Neural cell (in vitro differentiated cells): ENCODE results near the gene H6PD. TPM values are rescaled to one million over a fixed set of nuclear protein-coding genes. Genes with fewer than 3 reads are reported as not detected.

ENCODE experiments used
- H2AFZ ChIP-seq: fragments of 200-600, 300-800 bp; sonication (generic), shearing (Covaris generic); 2 replicates; pipeline ENCODE4 v1.6.0; 2014; ENCODE audit warnings: low read depth, mild to moderate bottlenecking, antibody characterized with exemption, low read length, moderate library complexity
- H3F3A ChIP-seq: fragments of 200-600 bp; shearing (Covaris generic); 2 replicates; pipeline ENCODE4 v1.6.1; 2016; ENCODE audit warnings: mild to moderate bottlenecking, moderate library complexity, mixed read lengths, antibody characterized with exemption, low read length; ENCODE audit not compliant: insufficient read depth, poor library complexity, severe bottlenecking
- H3K27ac ChIP-seq: fragments of 200-600, 300-800 bp; sonication (generic), shearing (Covaris generic); 2 replicates; pipeline ENCODE4 v1.5.1; 2014; ENCODE audit warnings: mild to moderate bottlenecking, low read length, moderate library complexity
- H3K27me3 ChIP-seq: fragments of 300-800, 200-600 bp; sonication (generic), shearing (Covaris generic); 2 replicates; pipeline ENCODE4 v1.6.0; 2014; ENCODE audit warnings: mild to moderate bottlenecking, low read depth, low read length, moderate library complexity; ENCODE audit not compliant: insufficient read depth
- H3K36me3 ChIP-seq: fragments of 300-800, 200-600 bp; sonication (generic), shearing (Covaris generic); 2 replicates; pipeline ENCODE4 v1.5.1; 2014; ENCODE audit warnings: mild to moderate bottlenecking, antibody characterized with exemption, low read length, moderate library complexity; ENCODE audit not compliant: insufficient read depth
- H3K4me2 ChIP-seq: fragments of 300-800, 200-600 bp; sonication (generic), shearing (Covaris generic); 2 replicates; pipeline ENCODE4 v1.6.0; 2014; ENCODE audit warnings: mild to moderate bottlenecking, low read length
- H3K4me3 ChIP-seq: fragments of 300-800, 200-600 bp; sonication (generic), shearing (Covaris generic); 2 replicates; pipeline ENCODE4 v1.5.1; 2014; ENCODE audit warnings: mild to moderate bottlenecking, low read length, moderate library complexity
- H3K79me2 ChIP-seq: fragments of 200-600 bp; shearing (Covaris generic); replicated peaks from 2 replicates; pipeline ENCODE4 v1.6.0; 2014; ENCODE audit warnings: mild to moderate bottlenecking, low read length, moderate library complexity; ENCODE audit not compliant: insufficient read depth
- H3K9ac ChIP-seq: fragments of 300-800, 200-600 bp; sonication (generic), shearing (Covaris generic); 2 replicates; pipeline ENCODE4 v1.6.1; 2016; ENCODE audit warnings: mild to moderate bottlenecking, low read length, mixed read lengths
- H3K9me2 ChIP-seq: fragments of 200-600 bp; shearing (Covaris generic); 2 replicates; pipeline ENCODE4 v1.6.1; 2016; ENCODE audit warnings: mild to moderate bottlenecking, low read length, mixed read lengths; ENCODE audit not compliant: insufficient read depth
- H3K9me3 ChIP-seq: fragments of 200-600, 300-800 bp; sonication (generic), shearing (Covaris generic); 2 replicates; pipeline ENCODE4 v1.6.1; 2016; ENCODE audit warnings: mild to moderate bottlenecking, mixed run types, low read length, moderate library complexity, mixed read lengths
- H4K20me1 ChIP-seq: fragments of 200-600 bp; shearing (Covaris generic); 2 replicates; pipeline ENCODE4 v1.6.1; 2016; ENCODE audit warnings: mild to moderate bottlenecking, mixed run types; ENCODE audit not compliant: insufficient read depth
- CTCF ChIP-seq: fragments of 450-650 bp; IDR thresholded peaks from 2 replicates; pipeline ENCODE4 v1.5.1; 2014; ENCODE audit warnings: antibody characterized with exemption, mild to moderate bottlenecking, moderate library complexity; ENCODE audit not compliant: poor library complexity, severe bottlenecking
- EP300 ChIP-seq: fragments of 450-650 bp; conservative IDR thresholded peaks from 2 replicates; pipeline ENCODE4 v1.6.1; 2014; ENCODE audit warnings: antibody characterized with exemption, mild to moderate bottlenecking, moderate library complexity; ENCODE audit not compliant: poor library complexity, severe bottlenecking
- EZH2 ChIP-seq: fragments of 200-600, 300-800 bp; shearing (Covaris generic), sonication (generic); IDR thresholded peaks from 2 replicates; pipeline ENCODE4 v1.6.1; 2014; ENCODE audit warnings: antibody characterized with exemption, low read length, borderline replicate concordance, mild to moderate bottlenecking; ENCODE audit not compliant: insufficient read depth, poor library complexity, severe bottlenecking
- MXI1 ChIP-seq: fragments of 450-650 bp; conservative IDR thresholded peaks from 2 replicates; pipeline ENCODE4 v1.6.1; 2014; ENCODE audit warnings: antibody characterized with exemption, mild to moderate bottlenecking; ENCODE audit not compliant: poor library complexity, severe bottlenecking
- POLR2AphosphoS5 ChIP-seq: IDR thresholded peaks from 2 replicates; pipeline ENCODE4 v1.6.1; 2012
- RAD21 ChIP-seq: fragments of 450-650 bp; conservative IDR thresholded peaks from 2 replicates; pipeline ENCODE4 v1.6.1; 2014; ENCODE audit warnings: antibody characterized with exemption, mild to moderate bottlenecking, moderate library complexity
- REST ChIP-seq: IDR thresholded peaks from 2 replicates; pipeline ENCODE4 v1.6.1; 2012; ENCODE audit warnings: borderline replicate concordance
- SMC3 ChIP-seq: fragments of 450-650 bp; conservative IDR thresholded peaks from 2 replicates; pipeline ENCODE4 v1.6.1; 2014; ENCODE audit warnings: antibody characterized with exemption, mild to moderate bottlenecking, moderate library complexity; ENCODE audit not compliant: poor library complexity
- TAF1 ChIP-seq: IDR thresholded peaks from 2 replicates; pipeline ENCODE4 v1.6.1; 2012; ENCODE audit warnings: low read depth
- polyA plus RNA-seq: library from polyadenylated mRNA; depleted of rRNA; stranded (reverse); fragments of >200 nt; gene quantifications from 2 replicates; pipeline ENCODE4 v1.2.3, GENCODE V29; 2014

The H6PD gene
- polyA plus RNA-seq, 1 donor from 2014 or later, result 4.6 TPM

GRCh38 chr1:9293533-9294404 is 59.2 kb downstream of the H6PD start:
- H4K20me1 ChIP-seq, result no peaks in the 10 kb centered on the region
- TF ChIP-seq EP300, result no peak
- TF ChIP-seq MXI1, result no peak
- H3F3A ChIP-seq, result no peaks in the 10 kb centered on the region
- no peaks in the 10 kb centered on the region for H3K36me3 ChIP-seq
- H3K79me2 ChIP-seq, result no peaks in the 10 kb centered on the region
- H3K27me3 ChIP-seq, result peaks cover 8% of the 10 kb centered on the region
- H3K4me3 ChIP-seq, result peak overlapping the region; percentile 68
- no peaks in the 10 kb centered on the region for H3K9me2 ChIP-seq
- no peaks in the 10 kb centered on the region for H3K9me3 ChIP-seq
- no peak overlapping the region for H2AFZ ChIP-seq
- H3K4me2 ChIP-seq, result peak overlapping the region; percentile 65
- H3K27ac ChIP-seq, result no peak overlapping the region
- H3K9ac ChIP-seq, result peak overlapping the region; percentile 47

- Histone ChIP-seq H3K9me2 (no peaks in the 10 kb centered on the region), H3K27ac (no peak overlapping the region), H3K27me3 (peaks cover 8% of the 10 kb centered on the region), H3F3A (no peaks in the 10 kb centered on the region), H4K20me1 (no peaks in the 10 kb centered on the region), H3K4me2 (no peak overlapping the region), H3K4me3 (peak overlapping the region; percentile 68), H3K9ac (no peak overlapping the region), H2AFZ (no peak overlapping the region), H3K36me3 (no peaks in the 10 kb centered on the region), H3K9me3 (no peaks in the 10 kb centered on the region), H3K79me2 (no peaks in the 10 kb centered on the region)
- TF ChIP-seq RAD21 (no peak), EZH2 (no peak), CTCF (no peak)
Measured at GRCh38 chr1:9294405-9294773, 59.8 kb downstream of the H6PD start.

- no peak overlapping the region for H3K4me2 ChIP-seq
- H3K36me3 ChIP-seq, result no peaks in the 10 kb centered on the region
- no peaks in the 10 kb centered on the region for H3F3A ChIP-seq
- H3K27me3 ChIP-seq, result peaks cover 8% of the 10 kb centered on the region
- H3K79me2 ChIP-seq, result no peaks in the 10 kb centered on the region
- no peaks in the 10 kb centered on the region for H4K20me1 ChIP-seq
- no peak overlapping the region for H3K4me3 ChIP-seq
- no peak overlapping the region for H3K9ac ChIP-seq
- H3K9me2 ChIP-seq, result no peaks in the 10 kb centered on the region
- no peaks in the 10 kb centered on the region for H3K9me3 ChIP-seq
- TF ChIP-seq EZH2 (no peak), RAD21 (no peak), EP300 (no peak), SMC3 (no peak), CTCF (no peak), TAF1 (no peak), POLR2AphosphoS5 (no peak), REST (no peak), MXI1 (no peak)
- H3K27ac ChIP-seq, result no peak overlapping the region
- no peak overlapping the region for H2AFZ ChIP-seq
Measured at GRCh38 chr1:9294910-9295636, 60.5 kb downstream of the H6PD start.
